DOHH2 (cell line): ENCODE measurements around the gene NDUFC2.
"Not testable (repeated sequence)": the region's sequence is repeated elsewhere in the genome, so short reads cannot be mapped to it uniquely, and the experiment has no call there.

ENCODE experiments used
- CTCF ChIP-seq: fragments of 200-600 bp; sonication (generic); IDR thresholded peaks from one replicate; pipeline ENCODE4 v1.5.1; 2014; ENCODE audit warnings: antibody characterized with exemption, mild to moderate bottlenecking, low read depth, low read length; ENCODE audit not compliant: poor library complexity, severe bottlenecking
- EZH2phosphoT487 ChIP-seq: fragments of 200-600 bp; sonication (generic); IDR thresholded peaks from 2 replicates; pipeline ENCODE4 v1.6.1; 2017; ENCODE audit warnings: borderline replicate concordance, mild to moderate bottlenecking, antibody characterized with exemption, low read length, moderate library complexity, mixed read lengths

DNA sequence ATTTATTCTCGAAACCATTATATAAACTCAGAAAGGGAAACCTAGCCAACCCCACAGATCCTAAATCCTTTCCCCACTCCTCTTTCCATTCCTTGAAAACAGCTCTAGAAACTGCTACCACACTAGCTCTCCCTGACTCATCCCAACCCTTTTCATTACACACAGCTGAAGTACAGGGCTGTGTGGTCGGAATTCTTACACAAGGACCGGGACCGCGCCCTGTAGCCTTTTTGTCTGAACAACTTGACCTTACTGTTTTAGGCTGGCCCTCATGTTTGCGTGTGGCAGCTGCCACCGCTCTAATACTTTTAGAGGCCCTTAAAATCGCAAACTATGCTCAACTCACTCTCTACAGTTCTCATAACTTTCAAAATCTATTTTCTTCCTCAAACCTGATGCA, 4.8 kb upstream of the NDUFC2 start:
- TF ChIP-seq CTCF, EZH2phosphoT487: not testable (repeated sequence)
